ENCODE results near the gene RASSF4. TPM values are rescaled to one million over a fixed set of nuclear protein-coding genes. Genes with fewer than 3 reads are reported as not detected.

Gene RASSF4
- total RNA-seq, 1 experiment from 2014 or later = 2.8 TPM

DNA sequence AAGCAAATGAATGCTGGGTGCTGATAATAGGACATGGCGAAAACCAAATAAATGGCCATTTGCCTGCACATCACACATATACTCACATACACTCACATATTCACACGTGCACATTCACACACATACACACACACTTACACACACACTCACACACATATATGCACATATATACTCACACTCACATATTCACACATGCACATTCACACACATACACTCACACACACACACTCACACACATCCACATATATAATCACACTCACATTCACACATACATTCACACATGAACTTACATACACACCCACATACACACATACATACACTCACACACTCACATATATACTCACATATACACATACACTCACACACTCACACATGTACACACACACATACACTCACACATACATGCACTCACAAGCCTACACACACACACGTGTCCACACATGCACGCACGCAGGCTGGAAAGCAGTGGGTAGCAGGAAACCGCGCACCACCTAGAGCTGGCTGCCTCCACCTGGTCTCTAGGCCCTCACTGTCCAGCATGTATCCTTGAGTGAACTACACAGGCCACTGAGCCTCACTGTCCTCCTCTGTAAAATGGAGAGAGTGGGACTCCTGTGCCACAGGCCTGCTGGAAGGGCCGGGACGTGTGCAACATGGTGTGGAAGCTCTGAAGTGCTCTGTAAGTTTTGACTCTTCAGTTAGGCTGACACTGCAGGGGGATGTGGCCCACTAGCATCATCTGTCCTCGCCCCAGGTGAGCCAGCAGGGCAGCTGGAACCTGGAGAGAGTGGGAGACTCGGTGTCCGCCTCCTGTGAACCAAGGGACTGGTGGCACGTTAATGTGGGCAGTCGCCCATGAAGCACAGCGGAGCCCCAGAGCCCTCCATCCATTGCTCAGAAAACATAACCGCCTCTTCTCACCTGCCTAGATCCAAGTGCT is 33.5 kb upstream of the RASSF4 start:
- no peak overlapping the region for H3K4me2 ChIP-seq (ENCODE audit: low read length)
- H3K36me3 ChIP-seq (ENCODE audit: control insufficient read depth in 1 of 2, insufficient read depth in 2 of 2, low read length in 2 of 2) = no peaks in the 10 kb centered on the region
- no peak overlapping the region for H3K9ac ChIP-seq (ENCODE audit: low read length)
- no peaks in the 10 kb centered on the region for H3K79me2 ChIP-seq (ENCODE audit: insufficient read depth, low read length)
- DNase-seq (ENCODE audit: low read depth, low spot score) (no peak), ATAC-seq (no peak)
- no peak overlapping the region for H3K4me3 ChIP-seq (replicated peaks in 1 of 2; ENCODE audit: low read depth in 1 of 2, low read length in 2 of 2)
- intact Hi-C loops (cut with micrococcal nuclease) = no loop called here
- H3K9me2 ChIP-seq (ENCODE audit: insufficient read depth) = no peaks in the 10 kb centered on the region; the same call in 1 of the 2 replicates
- no peaks in the 10 kb centered on the region for H3K9me3 ChIP-seq (ENCODE audit: control insufficient read depth in 1 of 2, insufficient read depth in 1 of 2, low read depth in 1 of 2, low read length in 2 of 2)
- no TSS peak for BruUV-seq (replicated peaks)
- no peak for TF ChIP-seq JUND (IDR thresholded peaks at IDR 0.05)
- TF ChIP-seq ELF1 (IDR thresholded peaks at IDR 0.05; ENCODE audit: borderline replicate concordance, low read depth) = no peak
- TF ChIP-seq, protein P1, sequence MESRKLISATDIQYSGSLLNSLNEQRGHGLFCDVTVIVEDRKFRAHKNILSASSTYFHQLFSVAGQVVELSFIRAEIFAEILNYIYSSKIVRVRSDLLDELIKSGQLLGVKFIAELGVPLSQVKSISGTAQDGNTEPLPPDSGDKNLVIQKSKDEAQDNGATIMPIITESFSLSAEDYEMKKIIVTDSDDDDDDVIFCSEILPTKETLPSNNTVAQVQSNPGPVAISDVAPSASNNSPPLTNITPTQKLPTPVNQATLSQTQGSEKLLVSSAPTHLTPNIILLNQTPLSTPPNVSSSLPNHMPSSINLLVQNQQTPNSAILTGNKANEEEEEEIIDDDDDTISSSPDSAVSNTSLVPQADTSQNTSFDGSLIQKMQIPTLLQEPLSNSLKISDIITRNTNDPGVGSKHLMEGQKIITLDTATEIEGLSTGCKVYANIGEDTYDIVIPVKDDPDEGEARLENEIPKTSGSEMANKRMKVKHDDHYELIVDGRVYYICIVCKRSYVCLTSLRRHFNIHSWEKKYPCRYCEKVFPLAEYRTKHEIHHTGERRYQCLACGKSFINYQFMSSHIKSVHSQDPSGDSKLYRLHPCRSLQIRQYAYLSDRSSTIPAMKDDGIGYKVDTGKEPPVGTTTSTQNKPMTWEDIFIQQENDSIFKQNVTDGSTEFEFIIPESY (IDR thresholded peaks at IDR 0.05; ENCODE audit: extremely low read depth, insufficient replicate concordance, low read length) = no peak
- no peak for TF ChIP-seq EZH2 (IDR thresholded peaks at IDR 0.05)
- TF ChIP-seq, protein P2, sequence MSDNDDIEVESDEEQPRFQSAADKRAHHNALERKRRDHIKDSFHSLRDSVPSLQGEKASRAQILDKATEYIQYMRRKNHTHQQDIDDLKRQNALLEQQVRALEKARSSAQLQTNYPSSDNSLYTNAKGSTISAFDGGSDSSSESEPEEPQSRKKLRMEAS (IDR thresholded peaks at IDR 0.05) = no peak
- H3K4me1 ChIP-seq (ENCODE audit: control insufficient read depth in 1 of 2, insufficient read depth in 2 of 2, low read length in 2 of 2) = no peaks in the 10 kb centered on the region
- H3K27me3 ChIP-seq (ENCODE audit: insufficient read depth, low read length) = no peaks in the 10 kb centered on the region
- ChIA-PET CTCF (no interaction called here), POLR2A (no interaction called here), RAD21 (ENCODE audit: low non-redundant PET in 1 of 2, low total read pairs in 2 of 2, uncharacterized antibody in 2 of 2, unreplicated experiment in 2 of 2) (no interaction called here)
- no peaks in the 10 kb centered on the region for H4K20me1 ChIP-seq (ENCODE audit: insufficient read depth)
- H2AFZ ChIP-seq (ENCODE audit: low read depth, low read length, poor library complexity, severe bottlenecking) = no peak overlapping the region
- no peak overlapping the region for H3K27ac ChIP-seq (ENCODE audit: low read depth, low read length)
